ENCODE data around the gene TRAPPC8. TPM values are rescaled to one million over a fixed set of nuclear protein-coding genes. Genes with fewer than 3 reads are reported as not detected.

The TRAPPC8 gene
- total RNA-seq, 2 experiments from 2014 or later = 24.4 to 26.3 TPM

DNA sequence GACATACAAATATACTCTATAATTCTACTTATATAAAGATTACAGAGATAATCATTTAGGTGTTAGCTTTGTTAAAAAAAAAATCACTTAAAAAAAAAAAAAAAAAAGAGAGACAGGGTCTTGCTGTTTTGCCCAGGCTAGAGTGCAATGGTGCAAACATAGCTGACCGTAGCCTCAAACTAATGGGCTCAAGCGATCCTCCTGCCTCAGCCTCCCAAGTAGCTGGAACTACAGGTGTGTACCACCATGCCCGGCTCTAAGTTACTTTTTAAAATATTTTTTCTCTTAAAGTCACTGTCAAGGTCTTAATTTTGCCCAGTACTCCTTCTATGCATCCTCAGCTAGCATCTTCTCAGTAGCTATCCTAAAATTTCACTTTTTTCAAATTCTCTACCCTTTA is 105.0 kb downstream of the TRAPPC8 start:
- ChIA-PET CTCF (no interaction called here), POLR2A (no interaction called here)
- no peaks in the 10 kb centered on the region for H3K4me1 Mint-ChIP-seq (ENCODE audit: low read depth)
- H3K27ac Mint-ChIP-seq = no peak overlapping the region
- DNase-seq (no peak), ATAC-seq (ENCODE audit: poor library complexity) (no peak)
- H3K36me3 Mint-ChIP-seq (ENCODE audit: low read depth) = peaks cover 80% of the 10 kb centered on the region
- no peaks in the 10 kb centered on the region for H3K27me3 Mint-ChIP-seq
- Histone ChIP-seq H3K9me3 (ENCODE audit: control insufficient read depth in 1 of 2, insufficient read depth in 1 of 2, low read length in 2 of 2) (no peaks in the 10 kb centered on the region), H3K36me3 (ENCODE audit: insufficient read depth, low read length) (peaks cover 59% of the 10 kb centered on the region), H3K27me3 (ENCODE audit: control insufficient read depth in 1 of 2, insufficient read depth in 2 of 2, low read length in 2 of 2) (no peaks in the 10 kb centered on the region), H3K4me1 (ENCODE audit: insufficient read depth, low read length) (no peaks in the 10 kb centered on the region), H3K27ac (ENCODE audit: low read depth in 1 of 2, low read length in 2 of 2) (no peak overlapping the region), H3K4me3 (ENCODE audit: low read length) (no peak overlapping the region)
- H3K9me3 Mint-ChIP-seq = no peaks in the 10 kb centered on the region
- no peak overlapping the region for H3K4me3 Mint-ChIP-seq
- intact Hi-C loops (cut with DNase I, micrococcal nuclease) = no loop called here
- TF ChIP-seq, protein P1, sequence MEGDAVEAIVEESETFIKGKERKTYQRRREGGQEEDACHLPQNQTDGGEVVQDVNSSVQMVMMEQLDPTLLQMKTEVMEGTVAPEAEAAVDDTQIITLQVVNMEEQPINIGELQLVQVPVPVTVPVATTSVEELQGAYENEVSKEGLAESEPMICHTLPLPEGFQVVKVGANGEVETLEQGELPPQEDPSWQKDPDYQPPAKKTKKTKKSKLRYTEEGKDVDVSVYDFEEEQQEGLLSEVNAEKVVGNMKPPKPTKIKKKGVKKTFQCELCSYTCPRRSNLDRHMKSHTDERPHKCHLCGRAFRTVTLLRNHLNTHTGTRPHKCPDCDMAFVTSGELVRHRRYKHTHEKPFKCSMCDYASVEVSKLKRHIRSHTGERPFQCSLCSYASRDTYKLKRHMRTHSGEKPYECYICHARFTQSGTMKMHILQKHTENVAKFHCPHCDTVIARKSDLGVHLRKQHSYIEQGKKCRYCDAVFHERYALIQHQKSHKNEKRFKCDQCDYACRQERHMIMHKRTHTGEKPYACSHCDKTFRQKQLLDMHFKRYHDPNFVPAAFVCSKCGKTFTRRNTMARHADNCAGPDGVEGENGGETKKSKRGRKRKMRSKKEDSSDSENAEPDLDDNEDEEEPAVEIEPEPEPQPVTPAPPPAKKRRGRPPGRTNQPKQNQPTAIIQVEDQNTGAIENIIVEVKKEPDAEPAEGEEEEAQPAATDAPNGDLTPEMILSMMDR (IDR thresholded peaks at IDR 0.05) = no peak

DNA sequence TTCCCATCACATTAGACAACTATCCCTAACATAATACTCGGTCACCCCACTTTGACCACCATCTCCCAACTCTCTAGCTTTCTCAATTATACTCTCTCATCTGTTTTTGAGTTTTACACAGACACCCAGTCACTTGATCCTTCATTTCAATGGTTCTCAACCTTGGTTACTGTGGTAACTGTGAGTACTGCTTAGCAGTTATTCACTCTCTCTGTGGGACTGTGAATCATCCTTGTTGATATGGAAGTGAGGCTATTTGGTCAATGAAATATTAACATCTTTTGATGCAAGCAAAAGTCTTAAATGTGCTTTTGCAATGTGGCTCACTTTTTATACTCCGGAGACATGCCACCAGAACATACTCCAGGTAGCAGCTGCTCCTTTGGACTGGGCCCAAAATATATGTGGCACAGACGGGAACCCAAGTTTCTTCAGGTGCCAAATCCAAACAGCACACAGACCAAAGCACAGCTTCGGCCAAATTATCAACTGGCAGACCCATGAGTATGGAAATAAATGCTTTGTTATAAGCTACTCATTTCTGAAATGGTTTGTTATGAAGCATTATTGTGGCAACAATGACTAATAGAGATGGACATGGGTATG is 107.3 kb downstream of the TRAPPC8 start:
- no peak overlapping the region for H3K4me3 Mint-ChIP-seq
- no peaks in the 10 kb centered on the region for H3K9me3 ChIP-seq (ENCODE audit: control insufficient read depth in 1 of 2, insufficient read depth in 1 of 2, low read length in 2 of 2)
- ATAC-seq (ENCODE audit: poor library complexity) = no peak
- no peak overlapping the region for H3K4me3 ChIP-seq (ENCODE audit: low read length)
- no peaks in the 10 kb centered on the region for H3K4me1 ChIP-seq (ENCODE audit: insufficient read depth, low read length)
- H3K4me1 Mint-ChIP-seq (ENCODE audit: low read depth) = no peaks in the 10 kb centered on the region
- peaks cover 65% of the 10 kb centered on the region for H3K36me3 Mint-ChIP-seq (ENCODE audit: low read depth)
- no peaks in the 10 kb centered on the region for H3K27me3 Mint-ChIP-seq
- peaks cover 71% of the 10 kb centered on the region for H3K36me3 ChIP-seq (ENCODE audit: insufficient read depth, low read length)
- no peaks in the 10 kb centered on the region for H3K9me3 Mint-ChIP-seq
- POLR2A ChIA-PET = no interaction called here
- CTCF ChIA-PET = no interaction called here
- H3K27ac ChIP-seq (ENCODE audit: low read depth in 1 of 2, low read length in 2 of 2) = no peak overlapping the region
- TF ChIP-seq, protein P1 (IDR thresholded peaks at IDR 0.05) = no peak
- intact Hi-C loops (cut with DNase I, micrococcal nuclease) = no loop called here
- no peak for DNase-seq
- no peak overlapping the region for H3K27ac Mint-ChIP-seq
- no peaks in the 10 kb centered on the region for H3K27me3 ChIP-seq (ENCODE audit: control insufficient read depth in 1 of 2, insufficient read depth in 2 of 2, low read length in 2 of 2)

DNA sequence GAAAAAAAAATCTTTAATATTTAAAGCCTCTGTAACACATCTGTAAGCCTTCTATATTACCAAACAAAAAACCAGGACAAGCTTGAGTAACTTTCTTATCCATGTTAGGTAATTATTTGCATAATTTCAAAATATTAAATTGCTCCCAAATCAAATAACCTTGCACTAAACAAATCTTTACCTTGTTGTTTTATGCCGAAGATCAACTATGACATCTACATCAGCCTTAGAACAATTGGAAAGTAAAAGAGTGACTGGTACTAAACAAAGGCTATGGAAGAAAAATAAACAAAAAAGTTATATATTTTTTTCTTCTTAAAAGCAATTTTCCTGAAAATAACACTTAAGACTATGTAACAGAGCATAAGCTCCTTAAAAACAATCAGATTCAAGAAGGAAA is 111.0 kb downstream of the TRAPPC8 start:
- Histone ChIP-seq H3K27me3 (ENCODE audit: control insufficient read depth in 1 of 2, insufficient read depth in 2 of 2, low read length in 2 of 2) (no peaks in the 10 kb centered on the region), H3K4me1 (ENCODE audit: insufficient read depth, low read length) (no peaks in the 10 kb centered on the region), H3K36me3 (ENCODE audit: insufficient read depth, low read length) (peaks cover 58% of the 10 kb centered on the region), H3K9me3 (ENCODE audit: control insufficient read depth in 1 of 2, insufficient read depth in 1 of 2, low read length in 2 of 2) (peaks cover 0 to 5% of the 10 kb centered on the region in 2 experiments), H3K27ac (ENCODE audit: low read depth in 1 of 2, low read length in 2 of 2) (no peak overlapping the region), H3K4me3 (ENCODE audit: low read length) (no peak overlapping the region)
- intact Hi-C loops (cut with DNase I, micrococcal nuclease) = no loop called here
- Mint-ChIP-seq H3K9me3 (peaks cover 2% of the 10 kb centered on the region), H3K4me3 (no peak overlapping the region), H3K27ac (no peak overlapping the region), H3K27me3 (no peaks in the 10 kb centered on the region), H3K36me3 (ENCODE audit: low read depth) (peaks cover 67% of the 10 kb centered on the region), H3K4me1 (ENCODE audit: low read depth) (no peaks in the 10 kb centered on the region)
- DNase-seq (no peak), ATAC-seq (ENCODE audit: poor library complexity) (no peak)
- CTCF ChIA-PET = no interaction called here
- TF ChIP-seq, protein P1 (IDR thresholded peaks at IDR 0.05) = no peak
- POLR2A ChIA-PET = no interaction called here

Data from CD4-positive, alpha-beta T cell (primary cell).